ENCODE results near the gene BEND2. TPM values are rescaled to one million over a fixed set of nuclear protein-coding genes. Genes with fewer than 3 reads are reported as not detected.

BEND2 gene
- polyA plus RNA-seq, 1 of the 3 experiments (the other 2 are of a cell fraction): not detected

DNA sequence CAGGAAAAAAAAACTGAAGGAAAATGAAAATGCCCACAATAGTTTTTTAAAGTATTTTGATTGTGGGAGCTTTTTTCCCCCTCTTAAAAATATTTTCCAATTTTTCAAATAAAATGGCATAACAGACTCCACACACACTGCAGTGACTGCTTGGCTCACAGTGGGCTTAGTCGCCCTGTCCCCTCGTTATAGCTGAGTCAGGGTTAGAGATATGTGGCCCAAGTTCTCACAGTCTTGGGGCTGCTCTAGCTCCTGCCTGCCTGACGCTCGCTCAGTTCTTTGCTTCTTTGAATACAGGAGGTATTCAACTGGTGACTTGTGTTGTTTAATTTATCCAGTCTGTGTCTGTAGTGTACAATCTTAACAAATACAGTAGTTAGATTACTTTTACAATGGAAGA, 47.7 kb downstream of the BEND2 start:
- H3K9me3 ChIP-seq: no peaks in the 10 kb centered on the region
- H3K4me3 ChIP-seq (ENCODE audit: low read depth in 2 of 2, low read length in 1 of 2): no peak overlapping the region

More for the DNA sequence above, 47.7 kb downstream of the BEND2 start:
- H3K79me2 ChIP-seq (ENCODE audit: insufficient read depth): no peaks in the 10 kb centered on the region
- no peaks in the 10 kb centered on the region for H3K36me3 ChIP-seq (replicated peaks in 1 of 2; ENCODE audit: control insufficient read depth in 1 of 2, insufficient read depth in 2 of 2, low read length in 1 of 2)
- no peaks in the 10 kb centered on the region for H4K20me1 ChIP-seq (ENCODE audit: insufficient read depth)
- no peak overlapping the region for H3K9ac ChIP-seq
- DNase-seq: no peak
- no peaks in the 10 kb centered on the region; the same call in 1 of the 2 replicates for H3K27me3 ChIP-seq (ENCODE audit: insufficient read depth)
- H3F3A ChIP-seq (replicated peaks; ENCODE audit: insufficient read depth): no peaks in the 10 kb centered on the region
- CTCF ChIA-PET: no interaction called here
- no peak overlapping the region for H2AFZ ChIP-seq (ENCODE audit: low read depth)
- H3K27ac ChIP-seq (ENCODE audit: low read depth in 2 of 2, low read length in 1 of 2): no peak overlapping the region
- H3K4me1 ChIP-seq (ENCODE audit: control insufficient read depth in 1 of 2, insufficient read depth in 2 of 2, low read depth in 1 of 2, low read length in 1 of 2): no peaks in the 10 kb centered on the region
- 28% methylated on average over 4 of the region's 4 CpGs for WGBS (ENCODE audit: low lambda C conversion rate)
- POLR2A ChIA-PET: no interaction called here
- TF ChIP-seq, protein P1, sequence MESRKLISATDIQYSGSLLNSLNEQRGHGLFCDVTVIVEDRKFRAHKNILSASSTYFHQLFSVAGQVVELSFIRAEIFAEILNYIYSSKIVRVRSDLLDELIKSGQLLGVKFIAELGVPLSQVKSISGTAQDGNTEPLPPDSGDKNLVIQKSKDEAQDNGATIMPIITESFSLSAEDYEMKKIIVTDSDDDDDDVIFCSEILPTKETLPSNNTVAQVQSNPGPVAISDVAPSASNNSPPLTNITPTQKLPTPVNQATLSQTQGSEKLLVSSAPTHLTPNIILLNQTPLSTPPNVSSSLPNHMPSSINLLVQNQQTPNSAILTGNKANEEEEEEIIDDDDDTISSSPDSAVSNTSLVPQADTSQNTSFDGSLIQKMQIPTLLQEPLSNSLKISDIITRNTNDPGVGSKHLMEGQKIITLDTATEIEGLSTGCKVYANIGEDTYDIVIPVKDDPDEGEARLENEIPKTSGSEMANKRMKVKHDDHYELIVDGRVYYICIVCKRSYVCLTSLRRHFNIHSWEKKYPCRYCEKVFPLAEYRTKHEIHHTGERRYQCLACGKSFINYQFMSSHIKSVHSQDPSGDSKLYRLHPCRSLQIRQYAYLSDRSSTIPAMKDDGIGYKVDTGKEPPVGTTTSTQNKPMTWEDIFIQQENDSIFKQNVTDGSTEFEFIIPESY (IDR thresholded peaks at IDR 0.05; ENCODE audit: borderline replicate concordance, low read depth): no peak
- TF ChIP-seq NRF1 (IDR thresholded peaks at IDR 0.05; ENCODE audit: low read depth, low read length) (no peak), RXRA (IDR thresholded peaks at IDR 0.05; ENCODE audit: borderline replicate concordance, low read depth) (no peak), GABPA (IDR thresholded peaks at IDR 0.05; ENCODE audit: low read depth) (no peak), GATA2 (CRISPR knock-in tag; IDR thresholded peaks at IDR 0.05) (no peak), RCOR1 (IDR thresholded peaks at IDR 0.05; ENCODE audit: low read length) (no peak), CHD2 (IDR thresholded peaks at IDR 0.05; ENCODE audit: low read length, partially characterized antibody) (no peak), RFX5 (IDR thresholded peaks at IDR 0.05; ENCODE audit: low read length) (no peak), SMC3 (IDR thresholded peaks at IDR 0.05; ENCODE audit: low read depth, low read length) (no peak), MEF2A (IDR thresholded peaks at IDR 0.05; ENCODE audit: borderline replicate concordance, low read depth) (no peak), SIN3A (IDR thresholded peaks at IDR 0.05; ENCODE audit: borderline replicate concordance, low read depth, low read length) (no peak), EZH2phosphoT487 (IDR thresholded peaks at IDR 0.05; ENCODE audit: borderline replicate concordance, low read depth) (no peak), TAF1 (IDR thresholded peaks at IDR 0.05; ENCODE audit: borderline replicate concordance, low read depth, low read length) (no peak), EP300 (IDR thresholded peaks at IDR 0.05; ENCODE audit: borderline replicate concordance in 1 of 2, low read depth in 1 of 2, low read length in 1 of 2) (no peak)
- TF ChIP-seq, protein P2, sequence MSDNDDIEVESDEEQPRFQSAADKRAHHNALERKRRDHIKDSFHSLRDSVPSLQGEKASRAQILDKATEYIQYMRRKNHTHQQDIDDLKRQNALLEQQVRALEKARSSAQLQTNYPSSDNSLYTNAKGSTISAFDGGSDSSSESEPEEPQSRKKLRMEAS (IDR thresholded peaks at IDR 0.05; ENCODE audit: low read depth): no peak
- TF ChIP-seq, protein P3, sequence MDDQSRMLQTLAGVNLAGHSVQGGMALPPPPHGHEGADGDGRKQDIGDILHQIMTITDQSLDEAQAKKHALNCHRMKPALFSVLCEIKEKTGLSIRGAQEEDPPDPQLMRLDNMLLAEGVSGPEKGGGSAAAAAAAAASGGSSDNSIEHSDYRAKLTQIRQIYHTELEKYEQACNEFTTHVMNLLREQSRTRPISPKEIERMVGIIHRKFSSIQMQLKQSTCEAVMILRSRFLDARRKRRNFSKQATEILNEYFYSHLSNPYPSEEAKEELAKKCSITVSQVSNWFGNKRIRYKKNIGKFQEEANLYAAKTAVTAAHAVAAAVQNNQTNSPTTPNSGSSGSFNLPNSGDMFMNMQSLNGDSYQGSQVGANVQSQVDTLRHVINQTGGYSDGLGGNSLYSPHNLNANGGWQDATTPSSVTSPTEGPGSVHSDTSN (IDR thresholded peaks at IDR 0.05): no peak
- TF ChIP-seq, protein P4, sequence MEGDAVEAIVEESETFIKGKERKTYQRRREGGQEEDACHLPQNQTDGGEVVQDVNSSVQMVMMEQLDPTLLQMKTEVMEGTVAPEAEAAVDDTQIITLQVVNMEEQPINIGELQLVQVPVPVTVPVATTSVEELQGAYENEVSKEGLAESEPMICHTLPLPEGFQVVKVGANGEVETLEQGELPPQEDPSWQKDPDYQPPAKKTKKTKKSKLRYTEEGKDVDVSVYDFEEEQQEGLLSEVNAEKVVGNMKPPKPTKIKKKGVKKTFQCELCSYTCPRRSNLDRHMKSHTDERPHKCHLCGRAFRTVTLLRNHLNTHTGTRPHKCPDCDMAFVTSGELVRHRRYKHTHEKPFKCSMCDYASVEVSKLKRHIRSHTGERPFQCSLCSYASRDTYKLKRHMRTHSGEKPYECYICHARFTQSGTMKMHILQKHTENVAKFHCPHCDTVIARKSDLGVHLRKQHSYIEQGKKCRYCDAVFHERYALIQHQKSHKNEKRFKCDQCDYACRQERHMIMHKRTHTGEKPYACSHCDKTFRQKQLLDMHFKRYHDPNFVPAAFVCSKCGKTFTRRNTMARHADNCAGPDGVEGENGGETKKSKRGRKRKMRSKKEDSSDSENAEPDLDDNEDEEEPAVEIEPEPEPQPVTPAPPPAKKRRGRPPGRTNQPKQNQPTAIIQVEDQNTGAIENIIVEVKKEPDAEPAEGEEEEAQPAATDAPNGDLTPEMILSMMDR (IDR thresholded peaks at IDR 0.05): no peak
- TF ChIP-seq, protein P5, sequence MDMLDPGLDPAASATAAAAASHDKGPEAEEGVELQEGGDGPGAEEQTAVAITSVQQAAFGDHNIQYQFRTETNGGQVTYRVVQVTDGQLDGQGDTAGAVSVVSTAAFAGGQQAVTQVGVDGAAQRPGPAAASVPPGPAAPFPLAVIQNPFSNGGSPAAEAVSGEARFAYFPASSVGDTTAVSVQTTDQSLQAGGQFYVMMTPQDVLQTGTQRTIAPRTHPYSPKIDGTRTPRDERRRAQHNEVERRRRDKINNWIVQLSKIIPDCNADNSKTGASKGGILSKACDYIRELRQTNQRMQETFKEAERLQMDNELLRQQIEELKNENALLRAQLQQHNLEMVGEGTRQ (IDR thresholded peaks at IDR 0.05; ENCODE audit: borderline replicate concordance, low read depth, low read length): no peak
- H3K9me2 ChIP-seq: no peaks in the 10 kb centered on the region
- no peak overlapping the region for H3K4me2 ChIP-seq

Data from SK-N-SH (cell line).